ENCODE data around the gene PNPLA2.

The PNPLA2 gene

GRCh38 chr11:804599-804964 lies 14.1 kb upstream of the PNPLA2 start:
- no peak for DNase-seq (ENCODE audit: low read depth in 2 of 2)
- peak overlapping the region; percentile 56 to 57 for H3K4me3 ChIP-seq (replicated peaks in 1 of 2; ENCODE audit: low read depth in 2 of 2, low read length in 2 of 2)
- no peak for TF ChIP-seq CTCF (IDR thresholded peaks at IDR 0.05; ENCODE audit: low read depth, low read length)

GRCh38 chr11:808427-809286 lies 10.1 kb upstream of the PNPLA2 start:
- no peak for DNase-seq (ENCODE audit: low read depth in 2 of 2)
- no peak for TF ChIP-seq CTCF (IDR thresholded peaks at IDR 0.05; ENCODE audit: low read depth, low read length)
- peak overlapping the region; percentile 95 to 96 for H3K4me3 ChIP-seq (replicated peaks in 1 of 2; ENCODE audit: low read depth in 2 of 2, low read length in 2 of 2)

GRCh38 chr11:809287-810039 lies 9.3 kb upstream of the PNPLA2 start, which contains the start of gene RPLP2:
RPLP2 (plus strand) TSS chr11:809967; CDS start chr11:810235, 268 bp downstream.
- no peak for TF ChIP-seq CTCF (IDR thresholded peaks at IDR 0.05; ENCODE audit: low read depth, low read length)
- peak; percentile 98 for DNase-seq (ENCODE audit: low read depth in 2 of 2)
- H3K4me3 ChIP-seq (replicated peaks in 1 of 2; ENCODE audit: low read depth in 2 of 2, low read length in 2 of 2): peak within 1 kb of the TSS; percentile 95 to 96

- peak overlapping the region; percentile 95 to 96 for H3K4me3 ChIP-seq (replicated peaks in 1 of 2; ENCODE audit: low read depth in 2 of 2, low read length in 2 of 2)
- DNase-seq (ENCODE audit: low read depth in 2 of 2): no peak
- no peak for TF ChIP-seq CTCF (IDR thresholded peaks at IDR 0.05; ENCODE audit: low read depth, low read length)
These were observed 8.6 kb upstream of the PNPLA2 start for GRCh38 chr11:810040-810567.

- peak overlapping the region in 1 of 2 donors; percentile 96 for H3K4me3 ChIP-seq (replicated peaks in 1 of 2; ENCODE audit: low read depth in 2 of 2, low read length in 2 of 2)
- no peak for TF ChIP-seq CTCF (IDR thresholded peaks at IDR 0.05; ENCODE audit: low read depth, low read length)
- peak in 1 of 2 donors; percentile 46 for DNase-seq (ENCODE audit: low read depth in 2 of 2)
These were observed 7.1 kb upstream of the PNPLA2 start for GRCh38 chr11:811446-812245.

- TF ChIP-seq CTCF (IDR thresholded peaks at IDR 0.05; ENCODE audit: low read depth, low read length): no peak
- no peak overlapping the region for H3K4me3 ChIP-seq (replicated peaks in 1 of 2; ENCODE audit: low read depth in 2 of 2, low read length in 2 of 2)
- DNase-seq (ENCODE audit: low read depth in 2 of 2): no peak
These were observed 6.3 kb upstream of the PNPLA2 start for GRCh38 chr11:812390-812789.

Measured in cardiac fibroblast (primary cell).